Stimulated activated CD4-positive, alpha-beta T cell treated with anti-CD3 and anti-CD28 coated beads, Interleukin-12 subunit alpha, Interleukin-12 subunit beta, amount 100 ng/mL, for 4 hours (primary cell): ENCODE data around the gene ARSA.
"Not testable (repeated sequence)": the region's sequence is repeated elsewhere in the genome, so short reads cannot be mapped to it uniquely, and the experiment has no call there.

Experiments used
- DNase-seq: peaks from one replicate; pipeline ENCODE4 v3.0.0-alpha.2; 2020

ARSA gene

DNA sequence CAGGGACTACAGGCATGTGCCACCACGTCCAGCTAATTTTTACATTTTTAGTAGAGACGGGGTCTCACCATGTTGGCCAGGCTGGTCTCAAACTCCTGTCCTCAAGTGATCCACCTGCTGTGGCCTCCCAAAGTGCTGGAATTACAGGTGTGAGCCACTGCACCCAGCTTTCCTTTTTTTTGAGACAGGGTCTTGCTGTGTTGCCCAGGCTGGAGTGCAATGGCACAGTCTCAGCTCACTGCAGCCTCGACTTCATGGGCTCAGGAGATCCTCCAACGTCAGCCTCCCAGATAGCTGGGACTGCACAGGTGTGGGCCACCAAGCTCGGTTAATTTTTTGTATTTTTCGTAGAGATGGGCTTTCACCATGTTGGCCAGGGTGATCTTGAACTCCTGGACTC, 26.7 kb upstream of the ARSA start:
- DNase-seq: not testable (repeated sequence)

DNA sequence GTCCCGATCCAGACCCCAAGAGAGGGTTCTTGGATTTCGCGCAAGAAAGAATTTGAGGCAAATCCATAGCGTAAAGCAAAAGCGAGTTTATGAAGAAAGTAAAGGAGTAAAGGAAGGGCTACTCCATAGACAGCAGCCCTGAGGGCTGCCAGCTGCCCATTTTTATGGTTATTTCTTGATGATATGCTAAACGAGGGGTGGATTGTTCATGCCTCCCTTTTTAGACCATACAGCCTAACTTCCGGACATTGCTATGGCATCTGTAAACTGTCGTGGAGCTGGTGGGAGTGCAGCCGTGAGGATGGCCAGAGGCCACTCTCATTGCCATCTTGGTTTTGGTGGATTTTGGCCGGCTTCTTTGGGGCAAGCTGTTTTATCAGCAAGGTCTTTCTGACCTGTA, 25.3 kb upstream of the ARSA start:
- DNase-seq: no peak

DNA sequence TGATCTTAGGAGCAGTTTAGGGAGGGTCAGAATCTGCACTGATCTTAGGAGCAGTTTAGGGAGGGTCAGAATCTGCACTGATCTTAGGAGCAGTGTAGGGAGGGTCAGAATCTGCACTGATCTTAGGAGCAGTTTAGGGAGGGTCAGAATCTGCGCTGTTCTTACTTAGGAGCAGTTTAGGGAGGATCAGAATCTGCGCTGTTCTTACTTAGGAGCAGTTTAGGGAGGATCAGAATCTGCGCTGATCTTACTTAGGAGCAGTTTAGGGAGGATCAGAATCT, 15.8 kb upstream of the ARSA start:
- not testable (repeated sequence) for DNase-seq

DNA sequence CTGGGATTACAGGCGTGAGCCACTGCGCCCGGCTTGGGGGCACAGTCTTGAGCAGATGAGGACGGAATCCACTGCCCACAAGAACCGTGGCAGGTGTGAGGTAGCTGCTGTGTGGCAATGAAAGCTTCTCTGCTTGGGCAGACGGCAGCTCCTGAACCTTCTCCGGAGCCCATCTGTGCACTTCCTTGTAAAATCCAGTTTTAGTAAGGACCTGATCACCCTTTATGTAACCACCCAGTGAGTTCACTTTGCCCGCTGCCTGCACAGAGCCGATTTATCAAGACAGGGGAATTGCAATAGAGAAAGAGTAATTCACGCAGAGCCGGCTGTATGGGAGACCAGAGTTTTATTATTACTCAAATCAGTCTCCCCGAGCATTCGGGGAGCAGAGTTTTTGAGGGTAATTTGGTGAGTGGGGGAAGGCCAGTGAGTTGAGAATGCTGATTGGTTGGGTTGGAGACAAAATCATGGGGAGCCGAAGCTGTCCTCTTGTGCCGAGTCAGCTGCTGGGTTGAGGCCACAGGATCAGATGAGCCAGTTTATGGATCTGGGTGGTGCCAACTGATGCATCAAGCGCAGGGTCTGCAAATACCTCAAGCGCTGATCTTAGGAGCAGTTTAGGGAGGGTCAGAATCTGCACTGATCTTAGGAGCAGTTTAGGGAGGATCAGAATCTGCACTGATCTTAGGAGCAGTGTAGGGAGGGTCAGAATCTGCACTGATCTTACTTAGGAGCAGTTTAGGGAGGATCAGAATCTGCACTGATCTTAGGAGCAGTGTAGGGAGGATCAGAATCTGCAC, 15.3 kb upstream of the ARSA start:
- not testable (repeated sequence) for DNase-seq

DNA sequence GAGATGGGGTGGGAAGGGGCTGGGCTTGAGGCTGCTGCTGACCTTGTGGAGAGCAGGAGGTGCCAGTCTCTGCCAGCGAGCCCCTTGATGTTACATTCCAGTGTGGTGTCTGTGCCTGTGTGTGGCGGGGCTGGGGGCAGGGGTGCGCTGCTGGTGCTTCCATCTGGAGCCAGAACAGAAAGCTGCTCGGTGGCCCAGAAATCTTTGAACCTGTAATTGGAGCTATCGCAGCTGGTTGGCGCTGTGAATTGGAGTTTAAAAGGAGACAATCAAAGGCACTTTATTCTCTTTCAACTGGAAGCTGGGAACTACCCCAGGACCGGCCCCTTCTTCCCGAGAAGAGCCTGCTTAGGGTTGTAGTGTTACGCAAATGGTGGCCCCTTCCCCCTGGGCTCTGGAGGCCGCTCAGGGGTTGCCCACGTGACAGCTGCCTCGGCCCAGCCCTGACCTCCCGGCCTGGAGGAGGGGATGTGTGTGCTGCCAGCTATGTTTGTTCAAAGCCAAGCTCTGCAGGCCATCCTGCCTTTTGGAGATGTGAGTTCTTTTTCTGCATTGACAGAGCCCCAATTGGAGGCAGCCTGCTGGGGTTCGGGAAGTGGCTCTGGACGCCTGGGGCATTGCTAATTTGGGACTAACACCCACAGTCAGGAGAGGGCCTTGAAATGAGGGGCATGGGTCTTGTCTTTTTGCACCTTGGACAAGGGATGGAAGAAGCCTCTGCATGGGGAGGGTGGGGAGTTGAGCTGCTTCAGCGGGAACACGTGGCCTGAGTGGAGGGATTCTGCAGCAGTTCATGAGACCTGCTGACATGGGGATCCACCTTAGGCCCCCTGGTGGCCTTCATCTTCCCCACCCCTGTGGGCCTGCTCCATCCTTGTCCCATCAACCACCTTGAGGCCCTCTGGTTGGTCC, 14.0 kb upstream of the ARSA start:
- no peak for DNase-seq

DNA sequence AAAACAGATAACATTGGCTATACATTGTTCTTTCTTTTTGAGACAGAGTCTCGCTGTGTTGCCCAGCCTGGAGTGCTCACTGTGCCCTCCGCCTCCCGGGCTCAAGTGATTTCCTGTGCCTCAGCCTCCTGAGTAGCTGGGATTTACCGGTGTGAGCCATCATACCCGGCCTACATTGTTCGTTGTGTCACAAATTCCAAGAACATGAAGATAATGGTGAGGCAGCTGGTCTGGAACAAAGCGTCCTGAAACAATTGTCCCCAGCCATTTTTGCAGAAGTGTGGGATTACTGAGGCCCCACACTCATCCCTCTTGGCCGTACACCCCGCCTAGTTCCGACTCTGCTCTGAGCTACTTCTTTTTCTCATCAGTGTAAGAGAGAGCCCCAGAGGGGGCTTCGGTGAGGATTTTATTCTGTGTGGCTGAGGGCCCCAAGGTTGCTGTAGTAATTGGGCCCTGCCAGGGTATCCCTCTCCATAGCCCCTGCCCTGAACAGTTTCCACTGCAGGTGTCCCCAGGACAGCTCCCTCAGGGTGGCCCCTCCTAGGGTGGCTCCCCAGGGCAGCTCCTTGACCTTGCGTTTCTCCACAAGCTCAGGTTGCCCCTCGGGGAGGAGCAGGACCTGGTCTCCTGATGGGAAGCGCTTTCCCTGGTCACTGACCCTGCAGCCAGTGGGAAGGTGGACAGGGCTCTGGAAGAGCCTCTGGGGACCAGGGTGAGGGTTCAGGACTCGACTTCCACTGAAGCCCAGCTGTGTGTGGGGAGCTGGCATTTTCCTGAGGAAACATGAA, 13.1 kb upstream of the ARSA start:
- DNase-seq: no peak

DNA sequence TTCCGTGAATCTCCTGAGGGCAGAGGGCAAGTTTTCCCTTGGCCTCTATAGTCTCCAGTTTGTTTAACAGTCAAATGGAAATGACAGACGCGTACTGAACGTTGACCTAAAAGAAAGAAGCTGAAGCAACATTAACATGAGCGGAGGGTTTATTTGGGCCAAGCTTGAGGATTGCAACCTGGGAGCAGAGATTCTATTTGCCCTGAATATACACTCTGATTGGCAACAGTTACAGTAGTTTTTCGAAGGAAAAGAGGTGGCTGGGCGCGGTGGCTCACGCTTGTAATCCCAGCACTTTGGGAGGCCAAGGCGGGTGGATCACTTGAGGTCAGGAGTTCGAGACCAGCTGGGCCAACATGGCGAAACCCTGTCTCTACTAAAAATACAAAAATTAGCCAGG, 12.3 kb upstream of the ARSA start:
- DNase-seq: not testable (repeated sequence)

DNA sequence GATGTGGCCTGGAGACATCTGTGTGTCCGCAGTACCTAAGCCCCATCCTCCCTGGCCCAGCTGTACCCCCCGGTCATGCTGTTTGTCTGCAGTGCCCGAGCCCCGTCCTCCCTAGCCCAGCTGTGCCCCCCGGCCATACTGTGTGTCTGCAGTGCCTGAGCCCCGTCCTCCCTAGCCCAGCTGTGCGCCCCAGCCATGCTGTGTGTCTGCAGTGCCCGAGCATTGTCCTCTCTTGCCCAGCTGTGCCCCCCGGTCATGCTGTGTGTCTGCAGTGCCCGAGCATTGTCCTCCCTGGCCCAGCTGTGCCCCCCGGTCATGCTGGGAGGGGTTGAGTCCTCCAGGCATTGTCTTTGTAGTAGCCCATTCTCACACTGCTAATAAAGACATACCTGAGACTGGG, 7.6 kb upstream of the ARSA start:
- no peak for DNase-seq

DNA sequence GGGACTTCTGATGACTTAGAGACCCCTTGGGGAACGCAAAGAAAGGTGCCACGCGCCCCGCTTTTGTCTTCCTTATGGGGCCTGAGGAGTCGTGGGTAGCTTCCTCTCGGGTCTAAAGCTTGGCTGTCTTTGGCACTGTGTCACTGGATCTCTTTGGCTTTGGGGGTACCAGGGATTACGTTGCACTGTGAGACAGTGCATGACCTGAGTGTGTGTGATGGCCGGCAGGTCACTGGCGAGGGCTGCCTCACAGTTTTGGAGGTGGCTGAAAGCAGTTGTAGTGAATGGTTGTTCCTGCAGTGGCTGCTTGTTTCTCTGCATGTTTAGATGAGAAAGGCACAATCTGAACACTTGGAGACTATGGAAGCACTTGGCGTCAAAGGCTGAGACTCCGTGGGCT, 5.8 kb upstream of the ARSA start:
- no peak for DNase-seq

DNA sequence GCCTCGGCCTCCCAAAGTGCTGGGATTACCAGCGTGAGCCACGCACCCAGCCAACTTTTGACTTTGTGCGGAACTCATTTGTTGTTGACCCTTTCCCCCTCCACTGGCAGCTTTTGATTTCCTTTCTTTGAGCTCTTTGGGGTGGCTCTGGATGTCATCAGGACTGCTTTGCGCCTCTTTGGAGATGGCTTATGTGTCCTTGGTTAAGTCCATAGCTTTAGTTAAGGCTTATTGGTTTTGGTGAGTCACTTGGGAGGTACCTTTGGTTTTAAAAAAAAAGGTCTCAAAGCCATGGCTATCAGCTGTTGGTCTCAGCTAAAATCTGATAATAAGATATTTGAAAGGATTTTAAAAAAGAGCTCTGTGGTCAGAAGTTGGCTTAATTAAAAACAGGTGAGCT, 5.1 kb upstream of the ARSA start:
- DNase-seq: no peak

DNA sequence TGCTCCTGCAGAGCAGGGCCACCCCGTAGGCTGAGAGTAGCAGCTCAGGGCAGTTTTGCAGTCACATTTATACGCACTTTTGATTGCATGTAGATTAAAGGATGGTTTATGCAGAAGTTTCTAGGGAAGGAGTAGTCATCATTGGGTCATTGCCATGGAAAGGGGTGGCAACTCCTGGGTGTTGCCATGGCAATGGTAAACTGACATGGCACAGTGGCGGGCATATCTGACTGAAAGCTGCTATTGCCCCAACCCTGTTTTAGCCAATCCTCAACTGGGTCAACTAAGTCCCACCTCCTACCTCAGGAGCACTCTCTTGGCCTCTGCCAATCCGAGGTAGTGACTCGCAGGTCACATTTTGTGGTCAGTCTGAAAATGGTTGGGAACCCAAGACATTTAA, 2.4 kb upstream of the ARSA start:
- no peak for DNase-seq

DNA sequence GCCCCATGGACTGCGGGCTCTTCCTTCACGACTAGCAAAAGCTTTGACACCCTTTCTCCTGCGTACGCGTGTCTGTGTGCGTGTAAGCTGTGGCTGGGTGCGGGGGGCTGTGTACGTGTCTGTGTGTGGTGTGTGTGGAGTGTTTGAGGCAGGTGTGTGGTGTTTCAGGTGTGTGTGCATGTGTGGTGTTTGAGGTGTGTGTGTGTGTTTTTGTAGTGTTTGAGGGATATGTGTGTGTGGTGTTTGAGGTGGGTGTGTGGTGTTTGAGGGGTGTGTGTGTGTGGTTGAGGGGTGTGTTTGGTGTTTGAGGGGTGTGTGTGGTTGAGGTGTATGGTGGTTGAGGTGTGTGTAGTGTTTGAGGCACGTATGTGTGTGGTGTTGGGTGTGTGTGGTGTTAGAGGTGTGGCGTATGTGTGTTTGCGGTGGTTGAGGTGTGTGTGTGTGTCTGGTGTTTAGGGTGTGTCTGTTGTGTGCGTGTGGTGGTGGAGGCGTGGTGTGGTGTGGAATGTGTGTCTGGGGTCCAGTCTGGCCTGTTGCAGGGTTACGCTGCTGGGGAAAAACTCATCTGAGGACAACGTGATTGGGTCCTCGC, 687 bp upstream of the ARSA start:
- DNase-seq: no peak

DNA sequence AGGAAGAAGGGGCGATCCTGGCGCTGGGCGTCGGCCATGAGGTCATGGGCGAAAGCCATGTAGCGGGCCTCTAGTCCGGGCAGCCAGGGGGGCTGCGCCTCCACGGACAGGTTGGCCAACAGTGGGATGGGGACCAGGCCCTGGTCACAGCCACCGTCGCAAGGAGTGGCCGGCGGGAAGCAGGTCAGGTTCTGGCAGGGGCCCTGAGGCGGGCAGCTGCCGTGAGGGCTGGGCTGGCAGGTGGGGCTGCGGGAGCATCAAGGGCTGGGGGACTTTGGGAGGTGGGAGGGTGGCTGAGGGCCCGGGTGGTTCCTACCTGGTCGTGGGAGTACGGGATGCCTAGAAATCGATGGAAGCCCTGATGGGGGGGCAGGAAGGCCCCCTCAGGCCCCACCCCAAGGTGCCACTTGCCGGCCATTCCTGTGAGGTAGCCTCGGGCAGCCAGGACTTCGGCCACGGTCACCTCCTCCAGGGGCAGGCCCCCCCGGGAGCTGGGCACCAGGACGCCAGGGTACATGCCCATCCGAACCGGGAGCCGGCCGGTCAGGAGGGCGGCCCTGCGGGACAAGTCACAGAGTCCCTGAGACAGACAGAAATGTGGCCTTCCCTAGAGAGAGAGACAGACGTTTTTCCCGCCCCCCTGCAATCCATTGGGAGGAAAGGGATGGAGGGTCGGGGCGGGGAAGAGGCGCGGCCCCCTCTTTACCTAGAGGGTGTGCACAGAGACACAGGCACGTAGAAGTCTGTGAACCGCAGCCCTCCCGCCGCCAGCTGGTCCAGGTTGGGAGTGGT, 906 bp downstream of the ARSA start:
- no peak for DNase-seq

DNA sequence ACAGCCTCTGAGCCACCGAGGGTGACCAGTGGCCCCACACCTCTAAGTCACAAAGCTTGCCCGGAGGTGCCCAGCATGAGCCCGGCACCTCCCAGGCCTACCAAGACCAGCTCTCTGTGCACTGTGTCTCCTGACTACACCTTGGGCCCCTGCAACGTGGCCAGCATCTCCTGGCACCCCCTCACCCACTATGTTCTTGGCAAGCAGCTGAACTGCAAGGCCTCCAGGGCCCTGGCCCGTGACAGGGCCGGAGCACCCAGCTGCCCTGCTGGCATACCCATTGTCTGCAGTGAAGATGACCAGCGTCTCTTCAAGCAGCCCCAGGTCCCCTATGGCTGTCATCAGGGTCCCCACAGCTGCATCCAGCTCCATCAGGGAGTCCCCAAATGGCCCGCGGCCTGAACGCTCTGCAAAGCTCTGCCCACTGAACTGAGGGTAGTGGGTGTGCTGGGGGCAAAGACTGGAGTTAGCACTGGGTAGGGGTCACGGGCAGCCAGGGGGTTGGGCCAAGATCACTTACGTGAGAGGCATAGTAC, 1.6 kb downstream of the ARSA start:
- DNase-seq: no peak

DNA sequence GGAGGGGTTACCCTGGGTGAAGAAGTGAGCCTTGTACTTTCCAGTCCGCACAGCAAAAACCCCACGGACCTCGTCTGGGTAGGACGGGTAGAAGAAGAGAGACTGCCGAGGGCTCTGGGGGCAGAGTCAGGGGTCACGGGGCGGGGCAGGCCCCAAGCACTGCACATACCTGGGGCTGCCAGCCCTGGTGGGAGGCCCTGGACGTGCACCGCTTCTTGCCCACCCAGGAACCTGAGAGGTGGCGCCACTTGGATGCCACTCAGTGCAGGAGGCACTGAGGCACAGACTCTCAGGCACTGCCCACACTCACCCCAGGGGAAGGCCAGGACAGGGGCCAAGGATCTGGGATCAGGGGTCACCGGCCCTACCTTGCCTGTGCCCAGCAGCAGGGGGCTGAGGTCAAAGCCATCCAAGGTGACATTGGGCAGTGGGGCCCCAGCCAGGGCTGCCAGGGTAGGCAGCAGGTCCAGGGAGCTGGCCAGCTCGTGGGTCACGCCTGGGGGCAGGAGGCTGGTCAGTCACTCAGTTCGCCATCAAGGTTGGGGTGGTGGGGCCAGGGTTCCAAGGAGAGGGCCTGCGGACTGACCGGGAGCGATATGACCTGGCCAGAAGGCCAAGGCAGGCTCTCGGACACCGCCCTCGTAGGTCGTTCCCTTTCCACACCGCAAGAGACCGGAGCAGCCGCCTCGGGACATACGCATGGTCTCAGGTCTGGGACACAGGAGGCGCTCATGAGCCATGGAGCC, 2.2 kb downstream of the ARSA start:
- no peak for DNase-seq

DNA sequence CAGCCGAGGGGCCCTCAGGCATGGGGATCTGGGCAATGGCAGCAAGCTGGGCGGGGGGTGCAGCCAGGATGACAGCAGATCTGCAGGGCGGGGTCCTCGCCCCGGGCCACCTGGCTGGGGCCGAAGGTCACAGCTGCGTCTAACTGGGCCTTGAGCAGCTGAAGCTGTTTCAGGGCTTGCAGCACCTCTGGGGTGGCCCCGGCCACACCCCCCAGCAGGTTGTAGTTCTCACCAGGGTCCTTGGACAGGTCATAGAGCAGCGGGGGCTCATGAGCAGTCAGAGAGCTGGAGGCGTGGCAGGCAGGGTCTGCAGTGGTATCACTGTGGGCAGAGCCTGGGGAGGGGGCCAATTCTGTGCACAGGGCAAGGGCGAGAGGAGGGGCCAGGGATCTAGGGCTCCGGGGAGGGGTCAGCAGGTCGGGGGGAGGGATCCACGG, 2.8 kb downstream of the ARSA start:
- DNase-seq: no peak

DNA sequence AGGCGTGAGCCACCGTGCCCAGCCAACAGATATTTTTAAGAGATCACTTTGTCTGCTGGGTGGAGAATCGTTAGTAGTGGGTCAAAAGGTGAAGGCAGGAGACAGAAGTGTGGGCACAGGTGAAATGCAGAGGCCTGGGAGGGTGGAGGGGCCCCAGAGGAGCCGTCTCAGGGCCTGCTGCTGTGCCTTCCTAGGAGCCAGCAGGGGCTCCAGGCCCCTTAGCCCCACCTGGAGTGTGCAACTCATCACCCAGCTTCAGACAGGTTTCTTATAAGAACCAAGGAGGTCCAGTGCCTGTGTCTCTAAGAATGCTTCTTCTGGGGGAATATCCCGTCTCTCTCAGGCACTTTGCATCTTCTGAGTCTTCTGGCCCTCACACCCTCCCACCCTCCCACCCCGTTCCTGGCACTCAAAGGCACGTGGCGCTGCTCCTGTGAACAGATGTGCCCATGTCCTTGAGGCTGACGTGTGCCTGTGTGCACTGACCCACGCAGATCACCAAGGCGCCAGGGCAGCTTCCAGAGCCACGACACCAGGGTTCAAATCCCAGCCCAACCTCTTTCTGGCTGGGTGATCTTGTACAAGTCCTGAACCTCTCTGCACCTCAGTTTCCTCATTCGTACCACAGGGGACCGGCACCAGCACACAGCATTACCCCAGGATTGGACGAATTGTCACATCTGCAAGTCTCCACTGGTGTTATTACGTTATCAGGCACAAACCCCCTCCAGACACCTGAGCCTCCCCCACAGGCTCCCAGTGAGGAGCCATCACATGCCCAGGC, 3.4 kb downstream of the ARSA start:
- DNase-seq: no peak

DNA sequence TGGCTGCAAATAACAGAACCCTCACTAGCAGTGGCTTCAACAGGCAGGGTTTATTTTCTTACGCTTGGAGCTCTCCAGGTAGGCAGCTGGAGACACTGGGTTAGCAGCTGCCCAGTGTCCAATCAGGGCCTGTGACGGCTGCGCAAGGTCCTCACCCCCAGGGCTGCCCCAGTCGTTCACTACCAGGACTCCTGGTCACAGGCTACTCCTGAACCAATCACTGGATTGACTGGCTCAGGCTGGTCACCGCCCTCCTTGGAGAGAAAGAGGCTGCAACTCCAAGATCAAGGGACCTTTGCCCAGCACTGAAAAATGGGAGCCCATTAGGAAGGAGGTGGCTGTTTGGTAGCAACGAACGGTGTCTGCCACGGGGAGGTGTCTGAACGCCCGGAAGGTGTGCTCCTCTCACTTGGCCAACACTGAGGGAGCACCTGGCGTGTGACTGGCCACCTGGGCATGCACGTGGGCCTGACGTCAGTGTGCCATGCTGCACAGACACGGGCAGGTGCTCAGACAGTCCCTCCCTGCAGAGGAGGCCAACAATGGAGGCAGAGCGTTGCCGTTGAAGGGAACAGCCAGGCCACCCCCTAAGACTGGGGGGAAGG, 5.1 kb downstream of the ARSA start:
- no peak for DNase-seq

DNA sequence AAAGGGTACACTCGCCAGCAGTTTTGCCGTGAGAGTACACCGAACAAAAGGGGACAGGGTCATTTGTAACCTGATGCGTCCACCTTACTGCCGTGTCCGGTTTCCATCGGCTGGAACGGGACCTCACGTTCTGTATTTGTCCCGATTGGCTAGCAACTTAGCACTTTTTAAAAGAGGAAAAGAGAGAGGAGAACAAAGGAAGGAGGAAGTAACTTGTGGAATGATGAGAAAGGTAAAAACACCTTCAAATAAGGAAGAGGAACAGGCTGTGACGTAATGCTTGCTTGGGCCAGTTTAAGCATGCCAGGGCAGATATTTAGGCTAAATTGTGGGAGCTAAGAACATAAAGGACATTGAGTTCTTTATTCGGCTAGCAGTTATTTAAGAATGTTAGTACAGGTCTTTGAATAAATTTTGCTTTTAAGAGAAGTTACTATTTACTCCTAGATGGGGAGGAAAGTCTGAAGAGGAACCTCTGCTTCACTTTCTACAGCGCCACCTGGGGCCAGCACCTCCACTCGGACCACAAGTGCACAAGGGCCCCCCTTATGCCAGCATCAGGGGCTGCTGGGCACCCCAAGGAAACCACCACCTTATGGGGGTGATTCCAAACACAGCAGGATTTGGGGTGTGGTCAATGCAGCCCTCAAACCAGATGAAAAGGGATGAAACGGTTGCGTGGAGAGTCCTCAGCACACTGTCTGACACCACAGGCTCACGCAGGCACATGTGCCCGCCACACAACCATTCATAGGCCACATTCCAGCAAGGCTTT, 5.8 kb downstream of the ARSA start:
- DNase-seq: no peak
